ENCODE measurements around the gene LDB2. TPM values are rescaled to one million over a fixed set of nuclear protein-coding genes. Genes with fewer than 3 reads are reported as not detected.

LDB2 gene
- total RNA-seq, 1 donor from 2014 or later = 3.1 TPM

DNA sequence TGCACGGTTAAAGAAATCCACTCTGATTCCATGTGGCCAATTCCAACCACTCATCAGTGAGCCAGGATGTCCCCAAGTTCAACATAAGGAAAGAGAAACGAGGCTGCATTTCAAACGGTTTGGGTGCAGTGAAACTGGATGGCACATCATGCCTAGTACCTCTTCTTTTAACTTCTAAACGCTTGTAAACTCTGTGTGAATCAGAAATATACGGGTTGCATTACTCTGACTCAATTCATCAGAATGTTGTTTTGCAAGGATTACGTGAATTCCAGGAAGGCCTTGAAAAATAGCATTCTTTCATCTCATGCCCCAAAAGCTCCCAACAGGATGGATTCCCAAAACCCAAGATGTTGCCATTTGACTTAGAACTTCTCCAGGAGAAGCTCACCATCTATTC, 270.4 kb downstream of the LDB2 start:
- Mint-ChIP-seq H3K9me3 (ENCODE audit: unreplicated experiment) (no peaks in the 10 kb centered on the region), H3K4me3 (ENCODE audit: unreplicated experiment) (no peak overlapping the region), H3K27ac (ENCODE audit: unreplicated experiment) (no peak overlapping the region), H3K27me3 (ENCODE audit: unreplicated experiment) (no peaks in the 10 kb centered on the region), H3K36me3 (ENCODE audit: unreplicated experiment) (no peaks in the 10 kb centered on the region), H3K4me1 (ENCODE audit: low read depth, unreplicated experiment) (no peaks in the 10 kb centered on the region)
- DNase-seq = no peak
- TF ChIP-seq, protein P1, sequence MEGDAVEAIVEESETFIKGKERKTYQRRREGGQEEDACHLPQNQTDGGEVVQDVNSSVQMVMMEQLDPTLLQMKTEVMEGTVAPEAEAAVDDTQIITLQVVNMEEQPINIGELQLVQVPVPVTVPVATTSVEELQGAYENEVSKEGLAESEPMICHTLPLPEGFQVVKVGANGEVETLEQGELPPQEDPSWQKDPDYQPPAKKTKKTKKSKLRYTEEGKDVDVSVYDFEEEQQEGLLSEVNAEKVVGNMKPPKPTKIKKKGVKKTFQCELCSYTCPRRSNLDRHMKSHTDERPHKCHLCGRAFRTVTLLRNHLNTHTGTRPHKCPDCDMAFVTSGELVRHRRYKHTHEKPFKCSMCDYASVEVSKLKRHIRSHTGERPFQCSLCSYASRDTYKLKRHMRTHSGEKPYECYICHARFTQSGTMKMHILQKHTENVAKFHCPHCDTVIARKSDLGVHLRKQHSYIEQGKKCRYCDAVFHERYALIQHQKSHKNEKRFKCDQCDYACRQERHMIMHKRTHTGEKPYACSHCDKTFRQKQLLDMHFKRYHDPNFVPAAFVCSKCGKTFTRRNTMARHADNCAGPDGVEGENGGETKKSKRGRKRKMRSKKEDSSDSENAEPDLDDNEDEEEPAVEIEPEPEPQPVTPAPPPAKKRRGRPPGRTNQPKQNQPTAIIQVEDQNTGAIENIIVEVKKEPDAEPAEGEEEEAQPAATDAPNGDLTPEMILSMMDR (IDR thresholded peaks at IDR 0.05; ENCODE audit: partially characterized antibody, unreplicated experiment) = no peak

GRCh38 chr4:16626945-16627344, 271.5 kb downstream of the LDB2 start:
- TF ChIP-seq, protein P1 (IDR thresholded peaks at IDR 0.05; ENCODE audit: partially characterized antibody, unreplicated experiment) = no peak
- H3K27ac Mint-ChIP-seq (ENCODE audit: unreplicated experiment) = no peak overlapping the region
- DNase-seq = no peak
- H3K4me1 Mint-ChIP-seq (ENCODE audit: low read depth, unreplicated experiment) = no peaks in the 10 kb centered on the region
- no peaks in the 10 kb centered on the region for H3K9me3 Mint-ChIP-seq (ENCODE audit: unreplicated experiment)
- H3K36me3 Mint-ChIP-seq (ENCODE audit: unreplicated experiment) = no peaks in the 10 kb centered on the region
- no peak overlapping the region for H3K4me3 Mint-ChIP-seq (ENCODE audit: unreplicated experiment)
- no peaks in the 10 kb centered on the region for H3K27me3 Mint-ChIP-seq (ENCODE audit: unreplicated experiment)

- H3K4me1 Mint-ChIP-seq (ENCODE audit: low read depth, unreplicated experiment) = peaks cover 2% of the 10 kb centered on the region
- no peak overlapping the region for H3K27ac Mint-ChIP-seq (ENCODE audit: unreplicated experiment)
- TF ChIP-seq, protein P1 (IDR thresholded peaks at IDR 0.05; ENCODE audit: partially characterized antibody, unreplicated experiment) = no peak
- H3K36me3 Mint-ChIP-seq (ENCODE audit: unreplicated experiment) = no peaks in the 10 kb centered on the region
- H3K4me3 Mint-ChIP-seq (ENCODE audit: unreplicated experiment) = no peak overlapping the region
- no peak for DNase-seq
- H3K27me3 Mint-ChIP-seq (ENCODE audit: unreplicated experiment) = no peaks in the 10 kb centered on the region
- no peaks in the 10 kb centered on the region for H3K9me3 Mint-ChIP-seq (ENCODE audit: unreplicated experiment)
Measured at GRCh38 chr4:16622826-16623225, 275.6 kb downstream of the LDB2 start.

- Mint-ChIP-seq H3K4me1 (ENCODE audit: low read depth, unreplicated experiment) (peaks cover 2% of the 10 kb centered on the region), H3K36me3 (ENCODE audit: unreplicated experiment) (peaks cover 8% of the 10 kb centered on the region), H3K27me3 (ENCODE audit: unreplicated experiment) (peaks cover 5% of the 10 kb centered on the region), H3K4me3 (ENCODE audit: unreplicated experiment) (no peak overlapping the region), H3K27ac (ENCODE audit: unreplicated experiment) (no peak overlapping the region), H3K9me3 (ENCODE audit: unreplicated experiment) (peaks cover 2% of the 10 kb centered on the region)
- TF ChIP-seq, protein P1 (IDR thresholded peaks at IDR 0.05; ENCODE audit: partially characterized antibody, unreplicated experiment) = no peak
- no peak for DNase-seq
Measured at GRCh38 chr4:16617435-16617834, 281.0 kb downstream of the LDB2 start.

DNA sequence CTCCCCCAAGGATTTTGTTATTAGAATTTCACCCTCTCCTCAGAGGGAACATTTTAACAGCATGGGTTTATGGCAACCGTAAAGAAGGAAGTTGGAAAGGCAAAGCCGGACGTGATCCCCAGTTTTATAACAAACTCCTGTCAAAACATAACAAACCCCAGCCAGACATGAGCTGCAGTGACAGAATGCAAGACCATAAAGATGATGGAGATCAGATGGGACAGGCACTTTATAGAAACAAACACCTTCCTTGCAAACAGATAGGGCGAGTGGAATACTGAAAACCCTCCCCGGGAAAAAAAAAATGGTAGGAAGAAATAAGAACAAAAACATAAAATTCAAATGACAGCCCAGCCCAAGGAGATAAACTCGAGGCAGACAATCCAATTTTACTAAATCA, 281.4 kb downstream of the LDB2 start:
- H3K27me3 Mint-ChIP-seq (ENCODE audit: unreplicated experiment) = peaks cover 5% of the 10 kb centered on the region
- H3K9me3 Mint-ChIP-seq (ENCODE audit: unreplicated experiment) = peaks cover 2% of the 10 kb centered on the region
- H3K4me1 Mint-ChIP-seq (ENCODE audit: low read depth, unreplicated experiment) = peaks cover 2% of the 10 kb centered on the region
- H3K4me3 Mint-ChIP-seq (ENCODE audit: unreplicated experiment) = no peak overlapping the region
- DNase-seq = no peak
- no peak overlapping the region for H3K27ac Mint-ChIP-seq (ENCODE audit: unreplicated experiment)
- H3K36me3 Mint-ChIP-seq (ENCODE audit: unreplicated experiment) = peaks cover 8% of the 10 kb centered on the region
- TF ChIP-seq, protein P1 (IDR thresholded peaks at IDR 0.05; ENCODE audit: partially characterized antibody, unreplicated experiment) = no peak

All from glutamatergic neuron (in vitro differentiated cells).